ENCODE results near the gene RNF5. TPM values are rescaled to one million over a fixed set of nuclear protein-coding genes. Genes with fewer than 3 reads are reported as not detected.

The RNF5 gene
- total RNA-seq, 2 donors from 2014 or later = 98.6 to 129 TPM

GRCh38 chr6:32182555-32182981, 4.4 kb downstream of the RNF5 start:
- H3K36me3 ChIP-seq = peaks cover 0 to 5% of the 10 kb centered on the region in 2 donors
- no peaks in the 10 kb centered on the region for H3K4me1 ChIP-seq (replicated peaks)
- no peaks in the 10 kb centered on the region for H3K27me3 ChIP-seq (replicated peaks; ENCODE audit: insufficient read depth)
- intact Hi-C loops (cut with DNase I) = no loop called here
- no peak overlapping the region for H3K27ac ChIP-seq
- TF ChIP-seq POLR2A (IDR thresholded peaks at IDR 0.05) (no peak), CTCF (IDR thresholded peaks at IDR 0.05) (no peak), POLR2AphosphoS5 (IDR thresholded peaks at IDR 0.05) (no peak)
- 83% methylated on average over 10 of the region's 10 CpGs for WGBS
- no peak overlapping the region for H3K4me3 ChIP-seq
- H3K9me3 ChIP-seq = no peaks in the 10 kb centered on the region
- DNase-seq (ENCODE audit: low spot score) = no peak

DNA sequence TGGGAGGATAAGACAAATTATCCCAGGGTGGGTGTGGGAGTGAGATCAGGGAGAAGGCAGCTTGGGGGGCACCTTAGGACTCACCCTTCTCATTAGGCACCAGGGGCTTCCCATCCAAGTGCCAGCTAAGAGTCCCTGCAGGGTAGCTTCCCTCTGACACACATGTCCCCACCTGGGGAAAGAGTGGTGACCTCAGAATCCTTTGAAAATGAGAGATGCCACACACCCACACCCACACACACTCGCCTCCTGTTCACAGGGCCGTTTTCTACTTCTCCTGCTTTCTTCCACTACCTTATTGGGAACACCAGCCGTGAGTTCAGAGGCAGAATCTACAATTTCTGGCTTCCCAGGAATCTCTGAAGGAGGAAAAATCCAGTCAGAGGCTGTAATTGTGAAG, 4.8 kb downstream of the RNF5 start:
- intact Hi-C loops (cut with DNase I) = no loop called here
- Histone ChIP-seq H3K9me3 (no peaks in the 10 kb centered on the region), H3K4me1 (replicated peaks) (no peaks in the 10 kb centered on the region), H3K36me3 (peaks cover 0 to 5% of the 10 kb centered on the region in 2 donors), H3K27me3 (replicated peaks; ENCODE audit: insufficient read depth) (no peaks in the 10 kb centered on the region), H3K4me3 (no peak overlapping the region), H3K27ac (peak overlapping the region in 1 of 2 donors; percentile 19)
- TF ChIP-seq POLR2A (IDR thresholded peaks at IDR 0.05) (no peak), CTCF (IDR thresholded peaks at IDR 0.05) (no peak), POLR2AphosphoS5 (IDR thresholded peaks at IDR 0.05) (no peak)
- DNase-seq (ENCODE audit: low spot score) = no peak
- 77% methylated on average over 3 of the region's 3 CpGs for WGBS

DNA sequence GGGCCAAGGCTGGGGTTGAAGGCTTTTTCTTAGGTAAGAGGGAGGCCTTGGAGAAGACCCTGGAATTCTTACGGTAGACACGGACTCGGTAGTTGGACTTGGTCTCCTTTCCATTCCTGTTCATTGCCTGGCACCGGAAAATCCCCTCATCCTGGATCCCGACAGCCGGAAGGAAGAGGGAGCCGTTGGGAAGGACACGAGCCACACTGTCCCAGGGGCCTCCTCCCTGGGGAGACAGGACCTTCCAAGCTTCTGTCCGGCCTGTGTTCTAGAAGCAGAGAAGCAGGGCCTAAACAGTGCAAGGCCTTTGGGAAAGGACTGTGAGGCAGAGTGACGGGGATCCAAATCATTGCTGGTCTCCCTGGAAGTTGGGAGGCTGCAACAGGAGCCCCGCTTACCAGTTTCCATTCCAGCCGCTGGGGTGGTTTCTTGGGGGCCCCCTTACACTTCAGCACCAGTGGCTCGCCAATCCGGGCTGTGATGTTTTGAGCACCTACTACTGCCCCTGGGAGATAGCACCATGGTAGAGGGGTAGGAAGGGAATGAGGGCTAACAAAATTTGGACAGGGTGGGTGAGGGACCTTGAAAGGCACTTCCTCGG, 5.4 kb downstream of the RNF5 start:
- no peak for DNase-seq (ENCODE audit: low spot score)
- Histone ChIP-seq H3K9me3 (no peaks in the 10 kb centered on the region), H3K4me1 (replicated peaks) (no peaks in the 10 kb centered on the region), H3K27me3 (replicated peaks; ENCODE audit: insufficient read depth) (no peaks in the 10 kb centered on the region), H3K4me3 (no peak overlapping the region), H3K27ac (peak overlapping the region in 1 of 2 donors; percentile 19), H3K36me3 (peaks cover 0 to 5% of the 10 kb centered on the region in 2 donors)
- 87% methylated on average over 15 of the region's 15 CpGs for WGBS
- TF ChIP-seq CTCF (IDR thresholded peaks at IDR 0.05) (no peak), POLR2AphosphoS5 (IDR thresholded peaks at IDR 0.05) (no peak), POLR2A (IDR thresholded peaks at IDR 0.05) (no peak)
- intact Hi-C loops (cut with DNase I) = no loop called here

DNA sequence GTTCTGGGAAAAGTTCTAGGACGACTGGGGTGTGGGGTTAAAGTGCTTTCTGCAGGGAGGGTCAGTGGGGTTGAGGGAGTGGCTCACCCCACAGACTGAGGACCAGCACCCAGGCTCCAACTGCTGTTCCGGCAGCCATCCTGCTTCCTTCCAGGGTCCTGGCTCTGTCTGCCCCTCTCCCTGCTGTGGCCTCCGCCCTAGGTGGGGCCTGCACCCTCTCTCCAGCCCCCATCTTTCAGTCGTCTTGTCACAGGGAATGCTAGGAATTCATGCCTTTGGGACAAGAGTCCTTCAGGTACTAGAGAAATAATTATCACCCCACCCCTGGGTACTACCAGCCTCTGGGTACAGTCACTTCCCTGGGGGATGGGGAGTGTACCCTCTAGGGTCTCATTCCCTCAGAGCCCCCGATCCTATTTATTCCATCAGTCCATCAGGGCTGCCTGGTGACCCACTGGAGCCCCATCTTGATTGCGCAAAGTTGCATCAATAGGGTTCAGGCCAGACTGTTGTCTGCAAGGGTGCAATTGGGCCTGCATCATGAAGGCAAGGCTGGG, 6.0 kb downstream of the RNF5 start, which contains the start of gene AGER:
TSS of gene AGER (minus strand) at position 170 of the 557 bp plus-strand sequence. CDS start at position 139, 31 bp downstream.
- no peaks in the 10 kb centered on the region for H3K9me3 ChIP-seq
- 66% methylated on average over 6 of the region's 6 CpGs for WGBS

More for the DNA sequence above, 6.0 kb downstream of the RNF5 start, which contains the start of gene AGER:
- TF ChIP-seq POLR2A (IDR thresholded peaks at IDR 0.05) = no peak
- no peak for TF ChIP-seq POLR2AphosphoS5 (IDR thresholded peaks at IDR 0.05)
- TF ChIP-seq CTCF (IDR thresholded peaks at IDR 0.05) = no peak
- Histone ChIP-seq H3K4me3 (no peak within 1 kb of the TSS), H3K36me3 (peaks cover 0 to 5% of the 10 kb centered on the region in 2 donors), H3K4me1 (replicated peaks) (no peaks in the 10 kb centered on the region), H3K27me3 (replicated peaks; ENCODE audit: insufficient read depth) (no peaks in the 10 kb centered on the region), H3K27ac (peak within 1 kb of the TSS; percentile 48 to 98)
- no peak for DNase-seq (ENCODE audit: low spot score)
- intact Hi-C loops (cut with DNase I) = no loop called here
